ENCODE data around the gene KCNA2.

KCNA2 gene

GRCh38 chr1:110582378-110582777 is 23.8 kb downstream of the KCNA2 start:
- H3K27ac ChIP-seq (replicated peaks), result no peak overlapping the region
- TF ChIP-seq GABPA (IDR thresholded peaks at IDR 0.05; ENCODE audit: low read depth), result no peak
- TF ChIP-seq CTCF (IDR thresholded peaks at IDR 0.05; ENCODE audit: insufficient read depth, low read length), result no peak
- no peak for TF ChIP-seq REST (IDR thresholded peaks at IDR 0.05; ENCODE audit: insufficient replicate concordance, low read depth)
- no peak for TF ChIP-seq POLR2AphosphoS5 (IDR thresholded peaks at IDR 0.05; ENCODE audit: low read depth)
- TF ChIP-seq SPI1 (IDR thresholded peaks at IDR 0.05; ENCODE audit: borderline replicate concordance, low read depth), result no peak
- H3K4me3 ChIP-seq (replicated peaks; ENCODE audit: insufficient read depth, low read length), result no peak overlapping the region
- H3K27me3 ChIP-seq (ENCODE audit: insufficient read depth, poor library complexity, severe bottlenecking), result peaks cover 8% of the 10 kb centered on the region
- no peak for DNase-seq (ENCODE audit: low read depth in 1 of 2, low spot score in 1 of 2)

- DNase-seq (ENCODE audit: low read depth in 1 of 2, low spot score in 1 of 2), result no peak
- Histone ChIP-seq H3K27ac (replicated peaks) (no peak overlapping the region), H3K4me3 (replicated peaks; ENCODE audit: insufficient read depth, low read length) (no peak overlapping the region), H3K27me3 (ENCODE audit: insufficient read depth, poor library complexity, severe bottlenecking) (peaks cover 8% of the 10 kb centered on the region)
- TF ChIP-seq POLR2AphosphoS5 (IDR thresholded peaks at IDR 0.05; ENCODE audit: low read depth) (no peak), SPI1 (IDR thresholded peaks at IDR 0.05; ENCODE audit: borderline replicate concordance, low read depth) (no peak), CTCF (IDR thresholded peaks at IDR 0.05; ENCODE audit: insufficient read depth, low read length) (no peak), GABPA (IDR thresholded peaks at IDR 0.05; ENCODE audit: low read depth) (no peak), REST (IDR thresholded peaks at IDR 0.05; ENCODE audit: insufficient replicate concordance, low read depth) (no peak)
These were observed 24.4 kb downstream of the KCNA2 start for GRCh38 chr1:110581682-110582145.

GRCh38 chr1:110580244-110580643 is 25.9 kb downstream of the KCNA2 start:
- Histone ChIP-seq H3K27ac (replicated peaks) (no peak overlapping the region), H3K4me3 (replicated peaks; ENCODE audit: insufficient read depth, low read length) (no peak overlapping the region), H3K27me3 (ENCODE audit: insufficient read depth, poor library complexity, severe bottlenecking) (peaks cover 6% of the 10 kb centered on the region)
- no peak for DNase-seq (ENCODE audit: low read depth in 1 of 2, low spot score in 1 of 2)
- TF ChIP-seq REST (IDR thresholded peaks at IDR 0.05; ENCODE audit: insufficient replicate concordance, low read depth), result no peak

- Histone ChIP-seq H3K27ac (replicated peaks) (no peak overlapping the region), H3K4me3 (replicated peaks; ENCODE audit: insufficient read depth, low read length) (no peak overlapping the region), H3K27me3 (ENCODE audit: insufficient read depth, poor library complexity, severe bottlenecking) (peaks cover 7% of the 10 kb centered on the region)
- no peak for DNase-seq (ENCODE audit: low read depth in 1 of 2, low spot score in 1 of 2)
- no peak for TF ChIP-seq SPI1 (IDR thresholded peaks at IDR 0.05; ENCODE audit: borderline replicate concordance, low read depth)
- TF ChIP-seq GABPA (IDR thresholded peaks at IDR 0.05; ENCODE audit: low read depth), result no peak
- no peak for TF ChIP-seq REST (IDR thresholded peaks at IDR 0.05; ENCODE audit: insufficient replicate concordance, low read depth)
- TF ChIP-seq CTCF (IDR thresholded peaks at IDR 0.05; ENCODE audit: insufficient read depth, low read length), result no peak
- no peak for TF ChIP-seq POLR2AphosphoS5 (IDR thresholded peaks at IDR 0.05; ENCODE audit: low read depth)
These were observed 26.7 kb downstream of the KCNA2 start for GRCh38 chr1:110579460-110579859.

Measured in HL-60 (cell line).